HG03108 (cell line): ENCODE results near the gene AKT3.
A peak's percentile ranks its signal among the peaks of the same experiment; 100 is the strongest.

Experiments
- ATAC-seq: cut with Tn5 transposase; IDR thresholded peaks from one replicate; pipeline ENCODE4 v1.9.1; 2021; ENCODE audit warnings: moderate library complexity; ENCODE audit not compliant: unreplicated experiment

The AKT3 gene

DNA sequence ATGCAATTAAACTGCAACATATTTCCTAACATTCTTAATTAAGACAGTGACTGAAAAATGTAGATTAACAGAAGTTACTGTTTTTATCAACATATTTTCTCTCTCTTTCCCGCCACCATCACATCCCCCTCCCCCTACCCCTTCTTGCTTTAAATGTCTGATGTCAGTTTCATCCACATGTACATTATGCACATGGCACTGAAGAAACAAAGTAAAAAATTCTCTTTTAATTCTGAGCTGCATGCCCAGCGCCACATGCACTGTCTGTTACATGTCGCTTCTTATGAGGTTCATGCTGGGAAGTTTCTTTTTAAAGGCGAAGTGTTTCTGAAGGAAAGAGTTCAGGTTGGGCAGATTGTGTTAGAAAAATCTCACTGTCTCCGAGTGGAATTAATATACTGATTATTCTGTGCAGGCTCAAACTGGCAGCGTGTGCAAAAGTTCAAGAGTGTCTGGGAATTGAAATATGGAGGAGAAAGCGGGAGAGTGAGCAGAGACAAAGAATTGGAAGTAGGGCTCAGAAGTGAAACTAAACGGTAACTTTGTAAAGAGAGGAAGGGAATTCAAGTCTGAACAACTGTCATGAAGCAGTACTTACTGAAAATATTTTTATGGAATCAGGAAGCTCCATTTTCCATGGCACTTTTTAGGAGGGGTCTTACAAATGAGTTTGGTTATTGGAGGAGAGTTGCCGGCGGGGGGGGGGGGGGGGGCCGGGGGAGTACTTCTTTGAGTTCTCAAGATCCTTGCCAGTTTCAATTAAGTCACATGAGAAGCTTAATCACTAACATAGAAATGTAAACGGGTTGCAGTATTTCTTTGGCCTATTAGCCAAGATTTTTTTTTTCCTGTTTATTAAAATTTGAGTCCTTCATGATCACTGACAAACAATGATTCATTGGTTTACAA is 376.6 kb downstream of the AKT3 start:
- ATAC-seq, result no peak

- peak; percentile 82 for ATAC-seq
Observed at GRCh38 chr1:243471754-243472745, 378.0 kb downstream of the AKT3 start.

GRCh38 chr1:243471026-243471685 is 378.9 kb downstream of the AKT3 start:
- no peak for ATAC-seq

GRCh38 chr1:243470502-243470901 is 379.5 kb downstream of the AKT3 start:
- no peak for ATAC-seq

DNA sequence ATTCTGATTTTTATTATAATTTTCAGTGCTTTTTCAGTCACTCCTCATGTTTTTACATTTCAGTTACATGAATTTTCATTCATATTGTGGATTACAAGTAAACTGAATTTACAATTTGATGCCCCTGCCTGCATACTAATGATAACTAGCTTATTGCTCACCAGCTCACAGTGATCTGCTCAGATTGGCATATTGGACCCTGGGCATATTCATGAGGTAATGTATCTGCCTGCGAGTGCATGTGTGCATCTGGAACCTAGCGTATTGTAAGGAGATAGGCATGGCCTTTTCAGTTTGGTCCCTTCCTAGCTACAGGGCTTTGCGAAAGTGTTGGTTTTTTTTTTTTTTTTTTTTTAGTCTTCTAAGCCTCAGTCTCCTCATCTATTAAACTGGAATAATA is 380.5 kb downstream of the AKT3 start:
- ATAC-seq, result no peak

GRCh38 chr1:243465738-243466137 is 384.3 kb downstream of the AKT3 start:
- ATAC-seq, result no peak

GRCh38 chr1:243465081-243465480 is 385.0 kb downstream of the AKT3 start:
- ATAC-seq, result no peak

- no peak for ATAC-seq
Observed at GRCh38 chr1:243462929-243463697, 386.9 kb downstream of the AKT3 start.

- ATAC-seq, result no peak
Observed at GRCh38 chr1:243461700-243462099, 388.3 kb downstream of the AKT3 start.

DNA sequence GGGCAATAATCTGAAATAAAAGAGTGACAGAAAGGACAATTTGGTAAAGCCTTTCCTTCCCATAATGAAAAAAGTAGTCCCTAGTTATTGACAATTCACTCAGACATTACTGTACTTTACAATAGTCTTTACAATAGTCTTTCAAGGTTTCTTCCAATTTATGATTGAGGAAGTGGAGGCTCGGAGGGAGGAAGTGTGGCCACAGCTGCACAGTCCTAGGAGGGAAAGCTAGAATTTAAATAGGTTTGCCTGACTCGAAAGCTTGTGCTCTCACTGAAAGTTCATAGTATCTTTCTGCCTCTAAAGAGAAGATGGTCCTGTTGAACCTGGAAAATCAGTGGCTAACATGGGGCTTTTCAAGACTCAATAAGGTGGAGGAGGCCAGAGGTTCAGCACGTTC is 391.0 kb downstream of the AKT3 start:
- ATAC-seq, result no peak

DNA sequence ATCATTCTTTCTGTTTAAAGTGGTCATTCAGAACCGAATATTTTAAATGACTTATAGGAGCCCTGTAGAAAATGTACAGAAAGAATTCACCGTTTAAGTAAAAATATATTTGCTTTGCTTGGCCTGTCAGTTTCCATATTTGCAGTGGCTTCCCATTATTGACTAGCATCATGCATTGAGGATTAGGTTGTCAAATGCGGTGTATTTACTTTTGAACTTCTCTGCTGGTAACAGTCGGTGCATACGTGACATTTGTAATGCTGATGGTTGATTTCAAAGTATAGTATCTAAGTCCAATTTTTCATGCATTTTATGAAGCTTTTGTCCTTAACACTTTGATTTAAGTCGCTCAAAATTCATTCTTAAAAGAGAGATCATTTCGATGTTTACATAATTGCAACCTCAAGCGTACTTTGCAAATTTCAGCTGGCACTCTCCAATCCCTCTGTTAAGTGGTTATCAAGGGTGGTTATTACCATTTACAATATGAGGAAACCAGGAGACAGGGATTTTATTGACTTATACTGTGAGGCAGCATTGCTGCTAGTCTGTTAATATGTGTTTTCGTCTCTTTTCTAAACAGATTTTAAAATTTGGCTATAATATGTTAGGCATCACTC is 392.6 kb downstream of the AKT3 start:
- no peak for ATAC-seq

DNA sequence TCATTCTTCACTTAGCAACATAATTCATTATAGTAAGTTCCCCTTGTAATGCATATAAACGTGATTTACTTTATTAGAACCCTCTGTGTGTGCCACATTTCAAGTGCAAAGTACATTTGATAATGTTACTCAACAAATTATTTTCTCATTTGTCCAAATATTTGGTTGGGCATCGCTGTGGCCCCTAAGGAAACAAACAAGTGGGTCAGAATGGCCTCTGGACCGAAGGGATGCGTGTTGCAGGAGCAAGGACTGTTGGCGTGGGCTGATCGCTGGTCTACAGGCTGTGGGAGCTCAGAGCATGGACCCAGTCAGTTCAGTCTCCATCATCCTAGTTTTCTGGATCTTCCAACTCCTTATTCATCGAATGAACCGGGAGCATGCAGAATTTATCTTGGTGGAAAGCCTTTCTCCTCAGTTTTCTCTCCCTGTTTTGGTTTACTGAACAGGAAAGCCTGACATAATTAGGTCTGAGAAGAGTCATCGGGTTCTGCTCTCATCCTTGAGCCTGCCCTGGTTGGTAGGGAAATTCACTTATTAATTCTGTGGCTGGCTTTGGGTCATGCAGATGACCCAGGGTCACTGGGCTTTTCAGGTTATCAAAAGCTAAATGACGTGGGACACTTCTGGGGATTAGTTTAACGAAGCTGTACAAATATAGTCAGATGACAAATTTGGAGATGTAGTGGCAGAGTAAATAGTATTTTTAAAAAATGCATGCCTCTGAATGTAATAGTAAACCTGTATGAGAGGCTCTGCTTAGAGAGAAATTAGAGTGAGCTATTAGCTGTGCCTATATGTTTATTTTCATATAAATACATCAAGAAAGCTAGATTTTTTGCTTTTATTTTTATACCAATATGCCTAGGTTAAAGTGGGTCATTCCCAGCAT is 394.0 kb downstream of the AKT3 start:
- ATAC-seq, result no peak

- no peak for ATAC-seq
Observed at GRCh38 chr1:243454328-243454997, 395.6 kb downstream of the AKT3 start.

GRCh38 chr1:243452092-243452491 is 398.0 kb downstream of the AKT3 start:
- no peak for ATAC-seq

- no peak for ATAC-seq
Observed at GRCh38 chr1:243449373-243449772, 400.7 kb downstream of the AKT3 start.

GRCh38 chr1:243447844-243448243 is 402.2 kb downstream of the AKT3 start:
- no peak for ATAC-seq

GRCh38 chr1:243447347-243447746 is 402.7 kb downstream of the AKT3 start:
- no peak for ATAC-seq

GRCh38 chr1:243443557-243443956 is 406.5 kb downstream of the AKT3 start:
- ATAC-seq, result no peak
